ENCODE data around the gene IQCF6. TPM values are rescaled to one million over a fixed set of nuclear protein-coding genes. Genes with fewer than 3 reads are reported as not detected.
"Not testable (repeated sequence)": the region's sequence is repeated elsewhere in the genome, so short reads cannot be mapped to it uniquely, and the experiment has no call there.

The IQCF6 gene
- total RNA-seq, 4 donors from 2014 or later, result not detected

DNA sequence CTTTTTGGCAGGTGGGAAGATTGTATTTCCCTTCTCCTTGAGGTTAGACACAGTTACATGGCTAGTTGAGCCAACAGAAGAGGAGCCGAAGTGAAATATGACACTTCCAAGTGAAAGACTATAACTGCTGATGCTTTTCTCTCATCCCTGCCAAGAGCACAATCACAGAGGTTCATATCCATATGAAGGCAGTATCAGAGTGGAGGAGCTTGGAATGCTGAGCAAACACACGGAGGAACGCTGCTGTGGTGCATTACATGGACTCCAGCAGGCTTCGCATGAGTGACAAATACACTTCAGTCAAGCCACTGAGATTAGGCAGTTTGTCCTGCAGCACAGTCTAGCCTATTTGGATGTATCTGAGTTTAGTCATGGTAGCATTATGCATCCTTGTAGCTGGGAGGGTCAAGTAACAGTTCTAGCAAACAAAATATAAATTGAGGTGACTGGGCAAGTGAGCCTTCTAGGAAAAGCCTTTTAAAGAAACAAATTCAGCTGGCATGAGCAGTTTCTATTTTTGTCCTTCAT, 5.4 kb downstream of the IQCF6 start:
- 22 to 49% methylated on average over 4 of the region's 4 CpGs for WGBS, 2 donors
- TF ChIP-seq, protein P1, sequence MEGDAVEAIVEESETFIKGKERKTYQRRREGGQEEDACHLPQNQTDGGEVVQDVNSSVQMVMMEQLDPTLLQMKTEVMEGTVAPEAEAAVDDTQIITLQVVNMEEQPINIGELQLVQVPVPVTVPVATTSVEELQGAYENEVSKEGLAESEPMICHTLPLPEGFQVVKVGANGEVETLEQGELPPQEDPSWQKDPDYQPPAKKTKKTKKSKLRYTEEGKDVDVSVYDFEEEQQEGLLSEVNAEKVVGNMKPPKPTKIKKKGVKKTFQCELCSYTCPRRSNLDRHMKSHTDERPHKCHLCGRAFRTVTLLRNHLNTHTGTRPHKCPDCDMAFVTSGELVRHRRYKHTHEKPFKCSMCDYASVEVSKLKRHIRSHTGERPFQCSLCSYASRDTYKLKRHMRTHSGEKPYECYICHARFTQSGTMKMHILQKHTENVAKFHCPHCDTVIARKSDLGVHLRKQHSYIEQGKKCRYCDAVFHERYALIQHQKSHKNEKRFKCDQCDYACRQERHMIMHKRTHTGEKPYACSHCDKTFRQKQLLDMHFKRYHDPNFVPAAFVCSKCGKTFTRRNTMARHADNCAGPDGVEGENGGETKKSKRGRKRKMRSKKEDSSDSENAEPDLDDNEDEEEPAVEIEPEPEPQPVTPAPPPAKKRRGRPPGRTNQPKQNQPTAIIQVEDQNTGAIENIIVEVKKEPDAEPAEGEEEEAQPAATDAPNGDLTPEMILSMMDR (IDR thresholded peaks at IDR 0.05), result no peak
- no peak for TF ChIP-seq POLR2A (IDR thresholded peaks at IDR 0.05)

DNA sequence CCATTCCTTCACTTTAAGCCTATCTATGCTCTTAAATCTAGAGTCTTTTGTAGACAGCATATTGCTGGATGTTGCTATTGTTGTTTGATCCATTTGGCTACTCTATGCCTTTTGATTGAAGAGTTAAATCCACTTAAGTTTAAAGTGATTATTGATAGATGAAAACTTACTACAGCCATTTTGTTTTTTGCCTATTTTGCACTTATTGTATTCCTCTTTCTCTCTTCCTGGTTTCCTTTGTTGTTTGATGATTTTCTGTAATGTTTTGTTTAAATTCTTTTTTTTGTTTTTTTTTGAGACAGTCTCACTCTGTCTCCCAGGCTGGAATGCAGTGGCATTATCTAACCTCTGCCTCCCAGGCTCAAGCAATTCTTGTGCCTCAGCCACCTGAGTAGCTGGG, 19.8 kb downstream of the IQCF6 start:
- intact Hi-C loops (cut with DNase I), result no loop called here
- Histone ChIP-seq H3K4me3 (no peak overlapping the region), H3K9me3 (peaks cover 0 to 30% (median 12%) of the 10 kb centered on the region in 3 donors), H3K4me1 (no peaks in the 10 kb centered on the region), H3K27ac (no peak overlapping the region), H3K36me3 (no peaks in the 10 kb centered on the region), H3K27me3 (peaks cover 0 to 3% (median 0%) of the 10 kb centered on the region in 4 donors)
- no peak for TF ChIP-seq POLR2A (IDR thresholded peaks at IDR 0.05)
- TF ChIP-seq, protein P1 (IDR thresholded peaks at IDR 0.05), result no peak
- DNase-seq, result no peak

More for the DNA sequence above, 5.4 kb downstream of the IQCF6 start:
- Histone ChIP-seq H3K9me3 (no peaks in the 10 kb centered on the region), H3K4me3 (no peak overlapping the region), H3K4me1 (no peaks in the 10 kb centered on the region), H3K36me3 (no peaks in the 10 kb centered on the region), H3K27me3 (peaks cover 0 to 64% (median 1%) of the 10 kb centered on the region in 4 donors), H3K27ac (no peak overlapping the region)
- intact Hi-C loops (cut with DNase I), result no loop called here
- no peak for DNase-seq

DNA sequence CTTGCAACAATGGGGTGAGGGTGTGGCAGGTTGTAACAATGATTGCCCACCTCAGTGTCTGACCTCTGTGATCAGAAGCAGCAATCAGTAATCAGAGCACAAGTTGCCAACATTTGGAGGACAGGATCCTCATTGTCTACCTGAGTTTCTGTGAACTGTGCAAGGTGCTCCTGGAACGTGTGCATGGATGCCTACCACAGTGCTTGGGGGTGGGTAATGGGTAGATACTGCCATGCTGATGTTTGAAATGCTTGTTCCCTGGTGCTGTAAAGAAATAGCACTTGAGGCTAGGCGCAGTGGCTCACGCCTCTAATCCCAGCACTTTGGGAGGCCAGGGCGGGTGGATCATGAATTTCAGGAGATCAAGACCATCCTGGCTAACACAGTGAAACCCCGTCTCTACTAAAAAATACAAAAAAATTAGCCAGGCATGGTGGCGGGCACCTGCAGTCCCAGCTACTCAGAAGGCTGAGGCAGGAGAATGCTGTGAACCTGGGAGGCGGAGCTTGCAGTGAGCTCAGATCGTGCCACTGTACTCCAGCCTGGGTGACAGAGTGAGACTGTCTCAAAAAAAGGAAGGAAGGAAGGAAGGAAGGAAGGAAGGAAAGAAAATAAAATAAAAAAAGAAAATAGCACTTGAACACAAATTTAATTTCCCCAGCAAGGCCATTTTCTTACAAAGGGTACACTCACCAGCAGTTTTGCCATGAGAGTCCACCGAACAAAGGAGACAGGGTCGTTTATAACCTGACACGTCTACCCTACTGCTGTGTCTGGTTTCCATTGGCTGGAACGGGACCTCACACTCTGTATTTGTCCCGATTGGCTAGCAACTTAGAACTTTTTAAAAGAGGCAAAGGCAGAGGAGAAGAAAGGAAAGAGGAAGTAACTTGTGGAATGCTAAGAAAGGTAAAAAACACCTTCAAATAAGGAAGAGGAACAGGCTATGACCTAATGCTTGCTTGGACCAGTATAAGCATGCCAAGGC, 25.0 kb downstream of the IQCF6 start:
- intact Hi-C loops (cut with DNase I); H3K9me3 ChIP-seq; H3K27me3 ChIP-seq; DNase-seq; H3K36me3 ChIP-seq; H3K4me1 ChIP-seq: not testable (repeated sequence)
- 62 to 64% methylated on average over 12 of the region's 13 CpGs for WGBS, 2 donors
- peak overlapping the region; percentile 4 to 37 (median 15) for H3K4me3 ChIP-seq
- peak overlapping the region in 2 of 4 donors; percentile 32 to 38 for H3K27ac ChIP-seq

DNA sequence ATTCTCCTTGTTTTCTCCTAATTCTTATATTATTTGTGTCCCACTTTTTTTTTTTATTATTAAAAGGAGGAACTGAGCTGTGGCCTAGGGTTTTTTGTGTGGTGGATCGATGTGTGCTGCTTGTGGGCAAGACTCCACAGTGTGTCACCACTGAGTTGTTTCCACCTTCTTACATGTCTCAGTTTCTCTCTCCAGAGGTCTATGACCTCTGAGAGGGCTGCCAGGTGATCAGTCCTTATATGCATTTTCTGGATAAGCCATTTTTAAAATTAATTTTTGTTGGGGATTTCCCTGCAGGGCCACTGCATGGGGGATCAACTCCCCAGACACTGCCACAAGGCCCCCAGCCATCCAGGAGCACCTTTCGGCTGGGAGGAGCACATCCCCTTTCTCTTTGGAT, 27.8 kb downstream of the IQCF6 start:
- DNase-seq, result no peak

DNA sequence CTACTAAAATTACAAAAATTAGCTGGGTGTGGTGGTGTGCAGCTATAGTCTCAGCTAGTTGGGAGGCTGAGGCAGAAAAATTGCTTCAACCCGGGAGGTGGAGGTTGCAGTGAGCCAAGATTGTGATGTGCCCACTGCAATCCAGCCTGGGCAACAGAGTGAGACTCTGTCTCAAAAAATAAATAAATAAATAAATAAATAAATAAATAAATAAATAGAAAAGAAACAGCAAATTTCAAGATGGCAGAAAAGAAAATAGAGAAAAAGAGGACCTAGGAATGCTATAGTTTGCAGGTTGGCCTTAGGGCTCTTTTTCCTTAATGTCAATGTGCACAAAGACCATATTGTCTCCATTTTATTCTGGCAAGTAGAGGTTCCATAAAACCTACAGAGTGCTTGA, 28.2 kb downstream of the IQCF6 start:
- H3K4me3 ChIP-seq, result no peak overlapping the region
- intact Hi-C loops (cut with DNase I), result no loop called here
- H3K36me3 ChIP-seq, result no peaks in the 10 kb centered on the region
- no peak overlapping the region for H3K27ac ChIP-seq
- TF ChIP-seq, protein P1 (IDR thresholded peaks at IDR 0.05), result no peak
- no peak for TF ChIP-seq POLR2A (IDR thresholded peaks at IDR 0.05)
- WGBS, 2 donors, result 100% methylated on average over 1 of the region's 1 CpG
- H3K9me3 ChIP-seq, result no peaks in the 10 kb centered on the region
- H3K27me3 ChIP-seq, result no peaks in the 10 kb centered on the region
- H3K4me1 ChIP-seq, result no peaks in the 10 kb centered on the region
- DNase-seq, result no peak

More for the DNA sequence above, 27.8 kb downstream of the IQCF6 start:
- intact Hi-C loops (cut with DNase I), result no loop called here
- WGBS, 2 donors, result 77 to 85% methylated on average over 2 of the region's 2 CpGs
- Histone ChIP-seq H3K9me3 (no peaks in the 10 kb centered on the region), H3K4me1 (no peaks in the 10 kb centered on the region), H3K36me3 (no peaks in the 10 kb centered on the region), H3K27ac (no peak overlapping the region), H3K27me3 (no peaks in the 10 kb centered on the region), H3K4me3 (no peak overlapping the region)
- TF ChIP-seq, protein P1 (IDR thresholded peaks at IDR 0.05), result no peak
- TF ChIP-seq POLR2A (IDR thresholded peaks at IDR 0.05), result no peak
